ENCODE data around the gene EPHB6.

Gene EPHB6

GRCh38 chr7:142835487-142835886 lies 19.4 kb upstream of the EPHB6 start:
- peak; percentile 30 for DNase-seq (ENCODE audit: low spot score)

- DNase-seq (ENCODE audit: low spot score) = no peak
These were observed 18.4 kb upstream of the EPHB6 start for GRCh38 chr7:142836426-142836825.

GRCh38 chr7:142838461-142839213 lies 16.2 kb upstream of the EPHB6 start:
- no peak for DNase-seq (ENCODE audit: low spot score)

- DNase-seq (ENCODE audit: low spot score) = no peak
These were observed 12.6 kb upstream of the EPHB6 start for GRCh38 chr7:142842251-142842766.

GRCh38 chr7:142847353-142847752 lies 7.5 kb upstream of the EPHB6 start:
- no peak for DNase-seq (ENCODE audit: low spot score)

GRCh38 chr7:142851269-142851668 lies 3.6 kb upstream of the EPHB6 start:
- no peak for DNase-seq (ENCODE audit: low spot score)

GRCh38 chr7:142851919-142852318 lies 3.0 kb upstream of the EPHB6 start:
- no peak for DNase-seq (ENCODE audit: low spot score)

GRCh38 chr7:142853739-142854371 lies 1.0 kb upstream of the EPHB6 start:
- DNase-seq (ENCODE audit: low spot score) = peak; percentile 60

GRCh38 chr7:142855114-142855743 lies 353 bp downstream of the EPHB6 start:
- no peak for DNase-seq (ENCODE audit: low spot score)

- DNase-seq (ENCODE audit: low spot score) = no peak
These were observed 1.1 kb downstream of the EPHB6 start for GRCh38 chr7:142855756-142856564.

- DNase-seq (ENCODE audit: low spot score) = no peak
These were observed 1.8 kb downstream of the EPHB6 start for GRCh38 chr7:142856565-142857245.

GRCh38 chr7:142857625-142858024 lies 2.7 kb downstream of the EPHB6 start:
- DNase-seq (ENCODE audit: low spot score) = no peak

GRCh38 chr7:142859411-142859810 lies 4.5 kb downstream of the EPHB6 start:
- no peak for DNase-seq (ENCODE audit: low spot score)

GRCh38 chr7:142859829-142860228 lies 5.0 kb downstream of the EPHB6 start:
- DNase-seq (ENCODE audit: low spot score) = no peak

GRCh38 chr7:142860968-142861367 lies 6.1 kb downstream of the EPHB6 start:
- no peak for DNase-seq (ENCODE audit: low spot score)

GRCh38 chr7:142862351-142862750 lies 7.5 kb downstream of the EPHB6 start:
- DNase-seq (ENCODE audit: low spot score) = no peak

- DNase-seq (ENCODE audit: low spot score) = no peak
These were observed 8.0 kb downstream of the EPHB6 start for GRCh38 chr7:142862786-142863400.

- DNase-seq (ENCODE audit: low spot score) = no peak
These were observed 9.2 kb downstream of the EPHB6 start for GRCh38 chr7:142863891-142864685.

GRCh38 chr7:142864980-142865747 lies 10.3 kb downstream of the EPHB6 start:
- DNase-seq (ENCODE audit: low spot score) = no peak

GRCh38 chr7:142865766-142866165 lies 10.9 kb downstream of the EPHB6 start:
- no peak for DNase-seq (ENCODE audit: low spot score)

Measured in CD4-positive, alpha-beta T cell treated with Interleukin-2 at 100 ng/mL for 4 hours (primary cell).